Neural progenitor cell (in vitro differentiated cells): ENCODE measurements around the gene CTR9. TPM values are rescaled to one million over a fixed set of nuclear protein-coding genes. Genes with fewer than 3 reads are reported as not detected.

Experiments
- DNase-seq: peaks from one replicate; pipeline ENCODE4 v3.0.0-alpha.2; 2016; ENCODE audit warnings: low spot score
- H2AFZ ChIP-seq: fragments of 200-600 bp; sonication (generic); replicated peaks from 2 replicates; pipeline ENCODE4 v1.6.1; 2016; ENCODE audit warnings: antibody characterized with exemption
- H3F3A ChIP-seq: fragments of 200-600 bp; sonication (generic); 2 replicates; pipeline ENCODE4 v1.6.1; 2016; ENCODE audit warnings: antibody characterized with exemption, low read depth
- H3K27ac ChIP-seq: fragments of 200-600 bp; sonication (generic); 2 replicates; pipeline ENCODE4 v1.5.1; 2016; ENCODE audit warnings: mild to moderate bottlenecking
- H3K27me3 ChIP-seq: fragments of 200-600 bp; sonication (generic); 2 replicates; pipeline ENCODE4 v1.6.1; 2016; ENCODE audit warnings: mild to moderate bottlenecking, moderate library complexity
- H3K36me3 ChIP-seq: fragments of 200-600 bp; sonication (generic); 2 replicates; pipeline ENCODE4 v1.5.1; 2016
- H3K4me1 ChIP-seq: fragments of 200-600 bp; sonication (generic); 2 replicates; pipeline ENCODE4 v1.6.1; 2016; ENCODE audit warnings: mixed run types
- H3K4me2 ChIP-seq: fragments of 200-600 bp; sonication (generic); 2 replicates; pipeline ENCODE4 v1.6.1; 2016
- H3K4me3 ChIP-seq: fragments of 200-600 bp; sonication (generic); 2 replicates; pipeline ENCODE4 v1.5.1; 2016
- H3K79me2 ChIP-seq: fragments of 200-600 bp; sonication (generic); 2 replicates; pipeline ENCODE4 v1.6.1; 2016; ENCODE audit warnings: low read depth
- H3K9ac ChIP-seq: fragments of 200-600 bp; sonication (generic); 2 replicates; pipeline ENCODE4 v1.6.1; 2016
- H3K9me3 ChIP-seq: fragments of 200-600 bp; sonication (generic); 2 replicates; pipeline ENCODE4 v1.5.1; 2016; ENCODE audit warnings: low read depth
- H4K20me1 ChIP-seq: fragments of 200-600 bp; sonication (generic); 2 replicates; pipeline ENCODE4 v1.6.1; 2016; ENCODE audit warnings: low read depth
- H3K27ac Mint-ChIP-seq: 3 replicates; pipeline ENCODE4 v1.8.0; 2021; ENCODE audit warnings: mixed read lengths
- H3K27me3 Mint-ChIP-seq: 2 replicates; pipeline ENCODE4 v1.8.0; 2022; ENCODE audit warnings: low read depth, mild to moderate bottlenecking, inconsistent platforms, moderate library complexity, mixed read lengths; ENCODE audit not compliant: insufficient read depth
- H3K36me3 Mint-ChIP-seq: 3 replicates; pipeline ENCODE4 v1.8.0; 2021; ENCODE audit warnings: mixed read lengths
- H3K4me1 Mint-ChIP-seq: 3 replicates; pipeline ENCODE4 v1.8.0; 2021; ENCODE audit warnings: mixed read lengths
- H3K4me3 Mint-ChIP-seq: 3 replicates; pipeline ENCODE4 v1.8.0; 2021; ENCODE audit warnings: mild to moderate bottlenecking, moderate library complexity, mixed read lengths
- H3K9me3 Mint-ChIP-seq: 3 replicates; pipeline ENCODE4 v1.8.0; 2020; ENCODE audit warnings: mixed read lengths
- EZH2 ChIP-seq: fragments of 200-600 bp; sonication (generic); IDR thresholded peaks from 2 replicates; pipeline ENCODE4 v1.6.1; 2017; ENCODE audit warnings: antibody characterized with exemption, mild to moderate bottlenecking, moderate library complexity
- EZH2phosphoT487 ChIP-seq: fragments of 200-600 bp; sonication (generic); IDR thresholded peaks from 2 replicates; pipeline ENCODE4 v1.6.1; 2017; ENCODE audit warnings: antibody characterized with exemption
- total RNA-seq: library from RNA; depleted of rRNA; stranded (reverse); fragments of >200 nt; gene quantifications from 2 replicates; pipeline ENCODE4 v1.2.3, GENCODE V29; 2015; ENCODE audit warnings: low replicate concordance
- TF ChIP-seq, protein P1 (sequence below): fragments of 200-600 bp; sonication (generic); IDR thresholded peaks from 2 replicates; pipeline ENCODE4 v1.5.1; 2017; ENCODE audit warnings: antibody characterized with exemption, mild to moderate bottlenecking

CTR9 gene
- total RNA-seq, 1 donor from 2014 or later: 26.4 TPM

DNA sequence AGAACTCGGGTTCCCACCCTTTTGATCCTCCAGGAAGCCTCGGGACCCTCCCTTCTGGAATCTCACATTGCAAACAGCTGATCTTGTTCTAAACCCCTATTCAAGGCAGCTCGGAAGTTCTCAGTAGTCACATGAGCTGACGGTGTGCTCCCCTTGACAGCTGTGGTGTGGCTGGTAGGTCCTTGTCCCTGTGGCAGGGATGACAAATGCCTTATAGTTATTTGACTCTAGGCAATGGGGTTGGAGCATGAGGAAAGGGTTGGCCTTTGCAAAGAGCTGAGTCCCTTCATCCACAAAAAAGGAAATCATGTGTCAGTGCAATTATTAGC is 34.1 kb downstream of the CTR9 start:
- peaks cover 20% of the 10 kb centered on the region for H3K4me1 Mint-ChIP-seq
- peak; percentile 18 for DNase-seq
- Histone ChIP-seq H2AFZ (no peak overlapping the region), H3K4me3 (peak overlapping the region; percentile 0), H3K9me3 (no peaks in the 10 kb centered on the region), H3F3A (peaks cover 12% of the 10 kb centered on the region), H3K9ac (no peak overlapping the region), H4K20me1 (peaks cover 3% of the 10 kb centered on the region), H3K27ac (no peak overlapping the region), H3K27me3 (no peaks in the 10 kb centered on the region), H3K36me3 (no peaks in the 10 kb centered on the region), H3K79me2 (no peaks in the 10 kb centered on the region), H3K4me1 (peaks cover 24% of the 10 kb centered on the region), H3K4me2 (peak overlapping the region; percentile 57)
- no peak overlapping the region for H3K4me3 Mint-ChIP-seq
- H3K36me3 Mint-ChIP-seq: no peaks in the 10 kb centered on the region
- TF ChIP-seq EZH2: no peak
- H3K27me3 Mint-ChIP-seq: peaks cover 11% of the 10 kb centered on the region
- H3K9me3 Mint-ChIP-seq: no peaks in the 10 kb centered on the region
- no peak overlapping the region for H3K27ac Mint-ChIP-seq

DNA sequence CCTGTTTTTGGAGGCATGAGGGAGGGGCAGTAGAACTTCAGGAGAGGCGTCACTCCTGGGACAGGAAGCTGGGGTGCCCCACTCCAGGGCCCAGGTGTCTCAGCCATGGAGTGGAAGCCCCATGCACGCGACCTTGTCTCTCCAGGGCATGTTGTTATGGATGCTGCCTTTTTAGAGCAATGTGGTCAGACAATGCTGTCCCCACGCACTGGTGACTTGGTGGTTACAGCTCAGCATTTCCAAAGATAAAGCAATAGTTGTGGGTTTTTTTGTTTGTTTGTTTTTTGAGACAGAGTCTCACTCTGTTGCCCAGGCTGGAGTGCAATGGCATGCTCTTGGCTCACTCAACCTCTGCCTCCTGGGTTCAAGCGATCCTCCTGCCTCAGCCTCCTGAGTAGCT is 35.4 kb downstream of the CTR9 start:
- H3K36me3 ChIP-seq: no peaks in the 10 kb centered on the region
- H3K9me3 ChIP-seq: no peaks in the 10 kb centered on the region
- Mint-ChIP-seq H3K4me1 (peaks cover 21% of the 10 kb centered on the region), H3K9me3 (no peaks in the 10 kb centered on the region), H3K36me3 (no peaks in the 10 kb centered on the region), H3K27ac (no peak overlapping the region), H3K4me3 (no peak overlapping the region), H3K27me3 (peaks cover 11% of the 10 kb centered on the region)
- no peak overlapping the region for H3K9ac ChIP-seq
- TF ChIP-seq, protein P1, sequence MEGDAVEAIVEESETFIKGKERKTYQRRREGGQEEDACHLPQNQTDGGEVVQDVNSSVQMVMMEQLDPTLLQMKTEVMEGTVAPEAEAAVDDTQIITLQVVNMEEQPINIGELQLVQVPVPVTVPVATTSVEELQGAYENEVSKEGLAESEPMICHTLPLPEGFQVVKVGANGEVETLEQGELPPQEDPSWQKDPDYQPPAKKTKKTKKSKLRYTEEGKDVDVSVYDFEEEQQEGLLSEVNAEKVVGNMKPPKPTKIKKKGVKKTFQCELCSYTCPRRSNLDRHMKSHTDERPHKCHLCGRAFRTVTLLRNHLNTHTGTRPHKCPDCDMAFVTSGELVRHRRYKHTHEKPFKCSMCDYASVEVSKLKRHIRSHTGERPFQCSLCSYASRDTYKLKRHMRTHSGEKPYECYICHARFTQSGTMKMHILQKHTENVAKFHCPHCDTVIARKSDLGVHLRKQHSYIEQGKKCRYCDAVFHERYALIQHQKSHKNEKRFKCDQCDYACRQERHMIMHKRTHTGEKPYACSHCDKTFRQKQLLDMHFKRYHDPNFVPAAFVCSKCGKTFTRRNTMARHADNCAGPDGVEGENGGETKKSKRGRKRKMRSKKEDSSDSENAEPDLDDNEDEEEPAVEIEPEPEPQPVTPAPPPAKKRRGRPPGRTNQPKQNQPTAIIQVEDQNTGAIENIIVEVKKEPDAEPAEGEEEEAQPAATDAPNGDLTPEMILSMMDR: no peak
- TF ChIP-seq EZH2 (no peak), EZH2phosphoT487 (no peak)
- peaks cover 3% of the 10 kb centered on the region for H4K20me1 ChIP-seq
- H3K4me1 ChIP-seq: peaks cover 24% of the 10 kb centered on the region
- no peaks in the 10 kb centered on the region for H3K79me2 ChIP-seq
- no peak overlapping the region for H3K27ac ChIP-seq
- peaks cover 12% of the 10 kb centered on the region for H3F3A ChIP-seq
- H3K4me3 ChIP-seq: no peak overlapping the region
- no peak overlapping the region for H3K4me2 ChIP-seq
- H2AFZ ChIP-seq: no peak overlapping the region
- DNase-seq: no peak
- no peaks in the 10 kb centered on the region for H3K27me3 ChIP-seq

DNA sequence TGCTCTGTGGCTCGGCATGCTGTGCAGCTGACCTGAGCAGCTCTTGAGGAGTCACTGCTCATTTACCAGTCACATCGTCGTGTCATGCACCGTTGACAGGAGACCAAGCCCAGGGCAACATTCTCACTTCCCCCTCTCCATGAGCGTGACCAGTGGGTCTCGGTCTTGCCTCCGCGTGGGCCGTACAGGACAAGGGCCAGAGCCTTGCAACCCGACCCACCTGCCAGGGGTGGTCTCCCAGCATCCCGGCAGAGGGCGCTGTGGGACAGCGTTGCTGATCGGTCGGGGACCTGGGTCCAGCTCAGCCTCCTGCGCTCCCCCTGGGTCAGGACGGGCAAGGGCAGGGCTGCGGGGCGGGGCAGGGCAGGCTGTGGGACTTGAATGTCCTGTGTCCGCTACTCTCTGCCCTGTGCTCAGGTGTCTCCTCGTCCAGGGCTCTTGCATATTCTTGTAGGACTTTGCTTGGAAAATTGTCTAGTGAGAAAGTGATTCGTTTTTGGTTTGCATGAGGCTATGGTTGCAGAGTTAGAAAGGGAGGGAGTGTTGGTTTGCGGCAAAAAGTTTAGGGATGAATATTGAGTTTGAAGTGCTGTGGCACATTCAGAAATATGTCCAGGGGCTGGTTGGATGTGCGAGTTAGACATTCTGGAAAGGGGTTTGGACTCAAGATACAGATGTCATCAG is 41.5 kb downstream of the CTR9 start:
- H3F3A ChIP-seq: peaks cover 45% of the 10 kb centered on the region
- no peaks in the 10 kb centered on the region for H3K79me2 ChIP-seq
- Mint-ChIP-seq H3K4me1 (peaks cover 12% of the 10 kb centered on the region), H3K4me3 (peak overlapping the region; percentile 8), H3K9me3 (no peaks in the 10 kb centered on the region), H3K27me3 (peaks cover 3% of the 10 kb centered on the region), H3K27ac (no peak overlapping the region), H3K36me3 (peaks cover 11% of the 10 kb centered on the region)
- peaks cover 6% of the 10 kb centered on the region for H3K4me1 ChIP-seq
- peaks cover 23% of the 10 kb centered on the region for H4K20me1 ChIP-seq
- H2AFZ ChIP-seq: no peak overlapping the region
- H3K4me2 ChIP-seq: peak overlapping the region; percentile 33
- no peak overlapping the region for H3K4me3 ChIP-seq
- no peak overlapping the region for H3K9ac ChIP-seq
- TF ChIP-seq, protein P1: peak; percentile 95
- no peak for TF ChIP-seq EZH2
- peak; percentile 95 for DNase-seq
- H3K27me3 ChIP-seq: peaks cover 8% of the 10 kb centered on the region
- peaks cover 17% of the 10 kb centered on the region for H3K36me3 ChIP-seq
- no peaks in the 10 kb centered on the region for H3K9me3 ChIP-seq
- no peak overlapping the region for H3K27ac ChIP-seq

DNA sequence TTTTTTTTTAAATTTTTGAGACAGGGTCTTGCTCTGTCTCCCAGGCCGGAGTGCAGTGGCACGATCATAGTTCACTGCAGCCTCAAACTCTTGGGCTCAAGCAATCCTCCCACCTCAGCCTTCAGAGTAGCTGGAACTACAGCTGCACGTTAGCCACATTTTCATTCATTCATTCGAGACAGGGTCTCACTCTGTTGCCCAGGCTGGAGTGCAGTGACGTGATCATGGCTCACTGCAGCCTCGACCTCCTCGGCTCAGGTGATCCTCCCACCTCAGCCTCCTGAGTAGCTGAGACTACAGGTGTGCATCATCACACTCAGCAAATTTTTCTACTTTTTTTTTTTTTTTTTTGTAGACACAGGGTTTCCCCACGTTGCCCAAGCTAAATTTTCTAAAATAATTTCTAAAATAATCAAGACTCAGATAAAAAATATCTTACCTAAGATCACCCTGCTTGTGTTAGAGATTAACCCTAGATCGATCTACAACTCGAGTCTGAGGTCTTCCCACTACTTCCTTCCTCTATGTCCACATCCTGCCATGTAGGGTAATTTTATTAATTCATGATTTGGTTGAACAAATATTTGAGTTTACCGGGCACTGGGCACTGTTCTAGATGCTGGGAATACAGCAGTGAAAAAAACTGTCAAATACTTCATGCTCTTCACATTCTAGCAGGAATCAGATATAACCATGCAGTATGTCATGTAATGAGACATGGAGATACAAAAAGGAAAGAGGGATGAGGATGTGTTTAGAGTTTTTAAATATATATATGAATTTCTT is 42.6 kb downstream of the CTR9 start:
- H3K4me3 Mint-ChIP-seq: no peak overlapping the region
- Histone ChIP-seq H3K36me3 (peaks cover 26% of the 10 kb centered on the region), H3K9me3 (no peaks in the 10 kb centered on the region)

More for the DNA sequence above, 42.6 kb downstream of the CTR9 start:
- DNase-seq: no peak
- TF ChIP-seq EZH2phosphoT487: no peak
- no peak for TF ChIP-seq EZH2
- TF ChIP-seq, protein P1: no peak
- Mint-ChIP-seq H3K27ac (no peak overlapping the region), H3K4me1 (peaks cover 12% of the 10 kb centered on the region), H3K27me3 (peaks cover 3% of the 10 kb centered on the region), H3K9me3 (no peaks in the 10 kb centered on the region), H3K36me3 (peaks cover 13% of the 10 kb centered on the region)
- Histone ChIP-seq H3K27ac (no peak overlapping the region), H4K20me1 (peaks cover 32% of the 10 kb centered on the region), H3F3A (peaks cover 56% of the 10 kb centered on the region), H3K4me3 (no peak overlapping the region), H3K79me2 (no peaks in the 10 kb centered on the region), H2AFZ (no peak overlapping the region), H3K27me3 (peaks cover 8% of the 10 kb centered on the region), H3K4me1 (peaks cover 4% of the 10 kb centered on the region), H3K4me2 (no peak overlapping the region), H3K9ac (no peak overlapping the region)
